Articular chondrocyte of knee joint (primary cell): ENCODE data around the gene PRMT1. TPM values are rescaled to one million over a fixed set of nuclear protein-coding genes. Genes with fewer than 3 reads are reported as not detected.

Source experiments
- small RNA-seq: library from RNA; depleted of rRNA; stranded (forward); fragments of <200 nt; gene quantifications from one replicate; pipeline ENCODE3, GENCODE V24; 2012
- total RNA-seq: library from RNA; depleted of rRNA; stranded (reverse); fragments of >200 nt; gene quantifications from 2 replicates; pipeline ENCODE4 v1.2.3, GENCODE V29; 2012

Gene PRMT1
- total RNA-seq: 106 and 127 TPM in 2 replicates

GRCh38 chr19:49677231-49677900 lies at the start of gene PRMT1:
Gene PRMT1 (plus strand): TSS chr19:49677271. CDS start chr19:49677281, 10 bp downstream.

GRCh38 chr19:49640113-49640898 lies 36.8 kb upstream of the PRMT1 start, which contains the start of gene RRAS:
Gene RRAS (minus strand): TSS chr19:49640143. CDS start chr19:49640098, 45 bp downstream.

DNA sequence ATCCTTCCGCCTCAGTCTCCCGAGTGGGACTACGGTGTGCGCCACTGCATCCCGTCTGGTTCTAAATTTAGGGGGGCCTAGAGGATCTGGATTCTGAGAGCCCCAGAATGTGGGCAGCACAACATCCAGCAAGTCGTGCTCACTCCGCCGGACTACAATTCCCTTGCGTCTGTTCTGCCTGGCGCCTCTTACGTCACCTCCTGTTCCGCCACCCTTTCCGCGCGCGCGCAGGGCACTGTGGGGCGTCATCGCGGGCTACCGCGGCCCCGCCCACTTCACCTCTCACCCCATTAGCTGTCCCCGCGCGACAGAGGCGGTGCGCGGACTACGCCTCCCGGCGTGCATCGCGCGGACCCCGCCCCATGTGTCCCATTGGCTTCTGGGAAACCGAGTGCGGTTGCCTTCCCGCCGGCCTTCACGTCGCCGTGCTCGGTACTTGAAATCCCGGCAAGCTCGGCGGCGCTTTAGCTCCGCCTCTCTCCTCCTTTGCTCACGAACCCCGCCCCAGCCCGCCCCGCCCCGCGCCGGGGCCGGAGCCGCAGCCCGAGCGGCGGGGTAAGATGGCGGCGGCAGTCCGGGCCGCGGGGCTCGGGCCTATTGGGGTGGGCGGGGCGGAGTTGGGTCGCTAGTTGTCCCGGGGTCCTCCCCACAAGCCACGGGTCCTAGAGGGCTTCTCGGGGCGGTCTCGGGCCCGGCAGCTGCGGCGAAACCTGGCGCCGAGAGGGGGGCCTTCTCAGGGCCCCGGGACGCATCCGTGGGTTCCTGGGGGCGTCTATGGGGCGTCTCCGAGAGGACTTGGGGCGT lies 35.2 kb upstream of the PRMT1 start, which contains the start of gene SCAF1:
SCAF1 (plus strand) TSS at position 522 of the 804 bp plus-strand sequence. CDS start 2,818 bp downstream, outside the sequence.

DNA sequence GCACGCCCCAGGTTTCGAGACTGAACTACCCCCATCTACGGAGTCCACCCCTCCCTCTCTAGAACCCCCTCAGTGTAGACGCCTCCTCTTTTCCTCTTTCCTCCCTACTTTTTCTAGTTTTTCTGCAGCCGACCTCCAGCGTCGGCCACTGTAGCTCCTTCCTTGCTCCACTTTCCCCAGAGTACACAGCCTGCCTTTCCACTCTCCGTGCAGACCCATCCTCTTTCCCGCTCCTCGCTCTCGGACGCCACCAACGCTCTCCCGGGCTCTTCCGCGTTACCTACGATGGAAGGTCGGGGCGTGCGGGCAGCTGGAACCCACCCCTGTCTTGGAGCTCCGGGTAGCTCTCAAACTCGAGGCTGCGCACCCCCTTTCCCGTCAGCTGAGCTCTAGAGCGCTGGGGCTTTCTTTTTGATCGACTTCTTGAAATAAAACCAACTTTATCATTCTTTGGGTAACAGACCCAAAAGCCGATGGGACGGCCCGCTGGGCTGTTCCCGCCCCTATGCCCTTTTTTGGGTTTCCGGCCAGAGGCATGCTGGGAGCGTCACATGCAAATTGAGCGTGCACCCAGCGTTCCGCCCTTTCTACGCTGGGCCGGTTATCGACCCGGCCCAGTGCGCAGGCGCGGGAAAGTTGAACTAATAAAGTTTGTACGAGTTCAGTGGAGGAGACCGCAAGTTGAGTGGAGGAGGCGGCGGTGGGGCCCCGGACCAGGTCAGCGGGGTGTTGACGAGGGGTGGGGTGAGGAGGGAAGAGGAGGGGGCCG lies 11.5 kb upstream of the PRMT1 start, which contains the start of the genes BCL2L12 and IRF3:
BCL2L12 (plus strand) TSS at position 583 of the 769 bp plus-strand sequence. CDS start 760 bp downstream, outside the sequence.
IRF3 (minus strand) TSS at position 507 of the 769 bp plus-strand sequence. CDS start 1,019 bp downstream, outside the sequence.

DNA sequence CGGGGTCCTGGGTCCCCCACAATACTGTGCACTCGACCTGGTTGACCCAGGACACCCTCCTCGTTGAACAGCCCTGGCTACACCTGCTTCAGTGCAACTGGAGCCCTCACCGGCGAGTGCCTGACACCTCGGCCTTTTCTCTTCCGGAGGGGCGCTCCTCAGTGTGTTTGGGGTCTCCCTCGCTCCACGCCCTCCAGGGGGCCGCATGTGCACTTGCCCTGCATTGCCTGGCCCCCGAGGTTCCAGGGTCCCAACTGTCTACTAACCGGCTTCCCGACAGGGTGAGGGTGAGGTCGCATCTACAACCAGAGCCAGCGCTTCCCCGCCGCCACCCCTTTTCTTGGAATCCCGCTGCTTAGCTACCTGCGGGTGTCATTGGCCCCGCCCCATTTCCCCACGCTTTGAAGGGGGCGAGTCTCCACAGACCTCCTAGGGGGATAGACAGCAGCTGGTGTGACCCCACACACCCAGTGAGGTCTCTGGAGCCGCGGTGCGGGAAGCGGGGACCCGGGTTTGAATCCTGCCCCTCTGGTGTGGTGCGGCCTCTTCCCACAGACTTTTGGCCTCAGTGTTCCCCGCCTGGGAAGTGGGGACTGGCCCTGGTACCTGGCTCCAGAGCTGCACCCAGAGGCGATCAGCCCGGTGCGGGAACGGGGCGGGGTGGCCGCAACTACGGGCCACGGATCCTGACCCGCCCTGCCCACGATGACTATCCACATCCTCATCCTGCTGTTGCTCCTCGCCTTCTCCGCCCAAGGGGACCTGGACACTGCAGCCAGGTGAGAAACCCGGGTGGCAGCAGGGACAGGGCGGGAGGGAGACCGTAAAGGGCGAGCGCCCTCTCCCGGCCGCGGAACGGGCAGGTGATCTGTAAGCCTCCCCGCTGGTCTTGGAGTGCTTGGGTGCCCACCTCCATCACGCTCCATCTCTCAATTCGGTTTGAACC lies 12.3 kb downstream of the PRMT1 start, which contains the start of gene ADM5:
ADM5 (plus strand) TSS at position 462 of the 946 bp plus-strand sequence; CDS start at position 706, 244 bp downstream.

GRCh38 chr19:49690656-49691242 lies 13.7 kb downstream of the PRMT1 start, which contains the start of gene CPT1C:
Gene CPT1C (plus strand): TSS chr19:49691116. CDS start chr19:49692253, 1,137 bp downstream.

Small RNA genes lying within 50 kb of the gene (small RNA-seq; reads per million reads assigned to genes)
- not detected for gene MIR5088

Other genes starting within 250 kb of the PRMT1 start
- gene SLC17A7, start 235.7 kb upstream of the PRMT1 start, total RNA-seq: under 0.01 TPM in 1 of 2 replicates, not detected in the other
- 59.1 and 62.8 TPM in 2 replicates for gene PIH1D1, start 225.5 kb upstream of the PRMT1 start, total RNA-seq
- 19.7 and 22.1 TPM in 2 replicates for gene ALDH16A1, start 224.0 kb upstream of the PRMT1 start, total RNA-seq
- 5.0 and 5.2 TPM in 2 replicates for gene FLT3LG, start 203.1 kb upstream of the PRMT1 start, total RNA-seq
- gene RPL13A, start 189.7 kb upstream of the PRMT1 start, total RNA-seq: 1,376 and 2,288 TPM in 2 replicates
- gene RPS11, start 180.8 kb upstream of the PRMT1 start, total RNA-seq: 2,902 and 3,041 TPM in 2 replicates
- gene FCGRT, start 164.6 kb upstream of the PRMT1 start, total RNA-seq: 50.0 and 52.4 TPM in 2 replicates
- gene RCN3, start 149.3 kb upstream of the PRMT1 start, total RNA-seq: 221 and 248 TPM in 2 replicates
- 45.3 and 50.4 TPM in 2 replicates for gene NOSIP, start 96.7 kb upstream of the PRMT1 start, total RNA-seq
- gene PRRG2, start 96.0 kb upstream of the PRMT1 start, total RNA-seq: 0.22 and 0.26 TPM in 2 replicates
- gene PRR12, start 86.1 kb upstream of the PRMT1 start, total RNA-seq: 2.8 and 6.1 TPM in 2 replicates
- 28.4 and 38.3 TPM in 2 replicates for gene RRAS, start 37.1 kb upstream of the PRMT1 start, total RNA-seq
- 13.1 and 15.2 TPM in 2 replicates for gene SCAF1, start 35.1 kb upstream of the PRMT1 start, total RNA-seq
- 22.5 and 25.0 TPM in 2 replicates for gene IRF3, start 11.4 kb upstream of the PRMT1 start, total RNA-seq
- gene BCL2L12, start 11.3 kb upstream of the PRMT1 start, total RNA-seq: 3.5 and 5.2 TPM in 2 replicates
- gene ADM5, start 12.3 kb downstream of the PRMT1 start, total RNA-seq: 0.32 and 0.39 TPM in 2 replicates
- 16.8 and 21.6 TPM in 2 replicates for gene CPT1C, start 13.8 kb downstream of the PRMT1 start, total RNA-seq
- gene TSKS, start 86.0 kb downstream of the PRMT1 start, total RNA-seq: 0.13 and 0.32 TPM in 2 replicates
- gene AP2A1, start 89.7 kb downstream of the PRMT1 start, total RNA-seq: 91.9 and 94.0 TPM in 2 replicates
- gene FUZ, start 136.0 kb downstream of the PRMT1 start, total RNA-seq: 11.8 and 15.2 TPM in 2 replicates
- 18.8 and 21.6 TPM in 2 replicates for gene MED25, start 141.0 kb downstream of the PRMT1 start, total RNA-seq
- gene PTOV1, start 173.9 kb downstream of the PRMT1 start, total RNA-seq: 37.2 and 42.2 TPM in 2 replicates
- 28.5 and 32.5 TPM in 2 replicates for gene PNKP, start 190.3 kb downstream of the PRMT1 start, total RNA-seq
- 10.9 and 14.0 TPM in 2 replicates for gene AKT1S1, start 200.1 kb downstream of the PRMT1 start, total RNA-seq
- 10.6 and 14.2 TPM in 2 replicates for gene TBC1D17, start 200.4 kb downstream of the PRMT1 start, total RNA-seq
- gene IL4I1, start 219.6 kb downstream of the PRMT1 start, total RNA-seq: 0.65 and 1.6 TPM in 2 replicates